Measurements from ENCODE around the gene RXRA.

DNA sequence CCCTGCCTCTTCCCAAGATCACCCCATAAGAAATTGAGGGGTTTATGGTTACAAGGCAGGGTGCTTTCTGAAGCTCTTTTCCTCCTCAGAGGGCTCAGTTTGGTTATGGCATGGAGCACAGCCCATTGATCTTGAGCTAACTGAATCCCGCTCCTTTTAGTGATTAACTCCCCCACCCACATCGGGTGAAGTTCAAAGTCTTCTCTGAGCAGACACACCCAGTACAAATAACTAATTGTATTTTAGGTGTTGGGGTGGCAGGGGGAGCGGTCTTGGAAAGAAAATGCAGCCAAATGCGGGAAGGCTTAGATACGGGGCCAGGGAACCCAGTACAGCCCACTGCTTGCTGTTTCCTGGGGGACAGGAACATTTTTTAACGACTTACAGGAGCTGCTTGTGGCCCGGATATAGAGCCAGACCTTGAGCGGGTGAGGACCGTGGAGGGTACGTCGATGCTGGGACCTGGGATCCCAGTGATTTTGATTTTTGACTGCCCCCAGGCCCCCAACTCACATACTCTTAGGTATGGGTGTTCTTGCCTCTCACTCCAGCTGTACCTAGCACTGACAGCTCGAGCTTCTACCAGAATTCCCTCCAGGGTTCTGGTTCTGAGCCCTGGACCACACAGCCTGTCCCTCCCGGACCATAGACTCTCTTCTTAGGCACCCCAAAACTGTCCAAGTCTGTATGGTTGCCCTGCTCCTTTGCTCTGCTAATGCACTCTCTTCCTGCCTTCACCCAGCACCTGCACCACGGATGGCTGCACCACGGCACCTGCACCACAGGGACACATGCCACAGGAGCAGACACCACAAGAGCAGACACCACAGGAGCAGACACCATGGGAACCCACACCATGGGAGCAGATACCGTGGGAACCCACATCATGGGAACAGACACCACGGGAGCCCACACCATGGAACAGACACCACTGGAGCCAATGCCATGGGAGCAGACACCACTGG lies 18.3 kb upstream of the RXRA start:
- TF ChIP-seq EZH2 (IDR thresholded peaks at IDR 0.05) (no peak), POLR2AphosphoS5 (IDR thresholded peaks at IDR 0.05; ENCODE audit: borderline replicate concordance, low read depth, low read length) (no peak), FOXP2 (optimal IDR thresholded peaks at IDR 0.05; ENCODE audit: control extremely low read depth, extremely low read length, insufficient read depth) (no peak)
